Uterus (tissue), 4 donors: ENCODE measurements around the gene ARSG. TPM values are rescaled to one million over a fixed set of nuclear protein-coding genes. Genes with fewer than 3 reads are reported as not detected.

Source experiments
- DNase-seq, 2 donors: peaks; one replicate each; pipeline ENCODE4 v3.0.0-alpha.2; 2019 to 2020
- H3K27ac ChIP-seq, 2 donors: fragments of 200-600 bp; sonication (generic); 1 replicate in 1 of 2; 2 replicates in 1 of 2; pipeline ENCODE4 v1.5.1; 2016 to 2018
- H3K27me3 ChIP-seq, 2 donors: fragments of 200-600 bp; sonication (generic); one replicate each; pipeline ENCODE4 v1.5.1; 2018 to 2019; ENCODE audit warnings: control low read depth in 1 of 2
- H3K36me3 ChIP-seq, 2 donors: fragments of 200-600 bp; sonication (generic); one replicate each; pipeline ENCODE4 v1.5.1; 2019; ENCODE audit warnings: control low read depth in 1 of 2
- H3K4me1 ChIP-seq, 2 donors: fragments of 200-600 bp; sonication (generic); one replicate each; pipeline ENCODE4 v1.5.1; 2018 to 2019; ENCODE audit warnings: control low read depth in 1 of 2
- H3K4me3 ChIP-seq, 2 donors: fragments of 200-600 bp; sonication (generic); 1 replicate in 1 of 2; 2 replicates in 1 of 2; pipeline ENCODE4 v1.5.1; 2018 to 2019; ENCODE audit warnings: mild to moderate bottlenecking in 1 of 2
- H3K9me3 ChIP-seq, 2 donors: fragments of 200-600 bp; sonication (generic); one replicate each; pipeline ENCODE4 v1.5.1; 2019; ENCODE audit warnings: control low read depth in 1 of 2
- POLR2A ChIP-seq, 2 donors: fragments of 450-650 bp; IDR thresholded peaks; one replicate each; pipeline ENCODE4 v1.6.1; 2016; ENCODE audit warnings: antibody characterized with exemption in 2 of 2, mild to moderate bottlenecking in 1 of 2, moderate library complexity in 1 of 2
- intact Hi-C: fragments of 100-400 bp; cut with DNase I; formaldehyde crosslinking; loops from one replicate; pipeline ENCODE4 v1.15.1; 2023; ENCODE audit warnings: low total_unique reads
- total RNA-seq, 4 donors: library from RNA; depleted of rRNA in 3 of 4; stranded (reverse); fragments of >200 nt in 3 of 4; gene quantifications; one replicate each; pipeline versions ENCODE4 v1.1.0 to v1.2.4, GENCODE V29; 2014 to 2023
- TF ChIP-seq, protein P1 (sequence below), 4 experiments: fragments of 200-600 bp in 2 of 4; fragments of 450-650 bp in 2 of 4; sonication (generic) in 2 of 4; IDR thresholded peaks; one replicate each; pipeline ENCODE4 v1.5.1; 2016 to 2019; ENCODE audit warnings: antibody characterized with exemption in 4 of 4, mild to moderate bottlenecking in 2 of 4, moderate library complexity in 1 of 4
- donor health status: DM: yes; HTN: yes; CAD: no.

Gene ARSG
- total RNA-seq, 4 donors from 2014 or later: 0.59 to 6.4 (median 5.7) TPM

DNA sequence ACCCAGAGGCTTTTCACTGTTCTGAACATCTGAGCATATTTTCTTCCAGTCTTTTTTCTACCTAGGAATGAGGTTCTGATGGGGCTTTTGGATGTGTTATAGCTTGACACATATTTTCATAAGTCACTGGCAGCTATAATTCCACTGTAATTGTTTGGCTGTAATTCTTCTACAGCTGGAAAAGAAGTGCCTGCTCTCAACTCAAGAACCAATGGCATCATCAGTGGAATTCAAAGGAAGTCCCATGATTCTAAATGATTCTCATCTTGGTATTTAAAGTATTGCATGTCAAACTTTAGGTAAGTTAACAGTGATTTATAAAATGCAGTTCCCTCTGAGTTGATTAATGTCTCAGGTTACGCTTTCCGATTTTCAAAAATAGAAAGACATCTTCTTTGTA lies 149.2 kb downstream of the ARSG start:
- no peaks in the 10 kb centered on the region for H3K9me3 ChIP-seq
- no peaks in the 10 kb centered on the region for H3K36me3 ChIP-seq
- no peak for TF ChIP-seq POLR2A (IDR thresholded peaks at IDR 0.05)
- TF ChIP-seq, protein P1, sequence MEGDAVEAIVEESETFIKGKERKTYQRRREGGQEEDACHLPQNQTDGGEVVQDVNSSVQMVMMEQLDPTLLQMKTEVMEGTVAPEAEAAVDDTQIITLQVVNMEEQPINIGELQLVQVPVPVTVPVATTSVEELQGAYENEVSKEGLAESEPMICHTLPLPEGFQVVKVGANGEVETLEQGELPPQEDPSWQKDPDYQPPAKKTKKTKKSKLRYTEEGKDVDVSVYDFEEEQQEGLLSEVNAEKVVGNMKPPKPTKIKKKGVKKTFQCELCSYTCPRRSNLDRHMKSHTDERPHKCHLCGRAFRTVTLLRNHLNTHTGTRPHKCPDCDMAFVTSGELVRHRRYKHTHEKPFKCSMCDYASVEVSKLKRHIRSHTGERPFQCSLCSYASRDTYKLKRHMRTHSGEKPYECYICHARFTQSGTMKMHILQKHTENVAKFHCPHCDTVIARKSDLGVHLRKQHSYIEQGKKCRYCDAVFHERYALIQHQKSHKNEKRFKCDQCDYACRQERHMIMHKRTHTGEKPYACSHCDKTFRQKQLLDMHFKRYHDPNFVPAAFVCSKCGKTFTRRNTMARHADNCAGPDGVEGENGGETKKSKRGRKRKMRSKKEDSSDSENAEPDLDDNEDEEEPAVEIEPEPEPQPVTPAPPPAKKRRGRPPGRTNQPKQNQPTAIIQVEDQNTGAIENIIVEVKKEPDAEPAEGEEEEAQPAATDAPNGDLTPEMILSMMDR (IDR thresholded peaks at IDR 0.05): no peak
- H3K27ac ChIP-seq: peak overlapping the region in 1 of 2 donors; percentile 40
- H3K27me3 ChIP-seq: no peaks in the 10 kb centered on the region
- H3K4me1 ChIP-seq: no peaks in the 10 kb centered on the region
- no peak for DNase-seq
- H3K4me3 ChIP-seq: no peak overlapping the region
- intact Hi-C loops: no loop called here

GRCh38 chr17:68441070-68441770 lies 149.9 kb downstream of the ARSG start:
- no peaks in the 10 kb centered on the region for H3K36me3 ChIP-seq
- intact Hi-C loops: no loop called here
- H3K4me1 ChIP-seq: no peaks in the 10 kb centered on the region
- no peak for TF ChIP-seq POLR2A (IDR thresholded peaks at IDR 0.05)
- TF ChIP-seq, protein P1 (IDR thresholded peaks at IDR 0.05): no peak
- no peaks in the 10 kb centered on the region for H3K9me3 ChIP-seq
- DNase-seq: no peak
- no peaks in the 10 kb centered on the region for H3K27me3 ChIP-seq
- H3K27ac ChIP-seq: peak overlapping the region; percentile 0 to 40
- H3K4me3 ChIP-seq: no peak overlapping the region

DNA sequence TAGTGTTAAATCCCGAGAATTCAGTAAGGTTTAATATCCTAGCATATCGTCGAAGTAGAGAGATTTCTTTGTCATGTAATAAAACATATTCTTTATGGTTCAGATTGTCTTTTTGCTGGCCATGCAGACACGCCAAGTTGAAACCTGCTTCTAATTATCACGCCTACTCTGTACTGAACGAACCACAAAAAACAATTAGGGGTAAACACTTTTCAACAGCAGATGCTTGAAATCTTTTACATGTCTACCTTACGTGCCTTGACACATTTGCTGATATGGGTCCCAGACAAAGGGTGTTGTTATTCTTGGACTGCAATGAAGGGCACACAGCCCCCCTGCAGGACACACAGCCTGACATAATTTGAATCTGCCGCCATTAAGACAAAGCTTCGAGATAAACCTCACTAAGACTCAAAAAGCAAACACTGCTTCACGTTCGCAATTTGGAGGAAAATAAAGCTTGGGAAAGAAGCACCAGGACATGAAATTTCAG lies 152.7 kb downstream of the ARSG start:
- Histone ChIP-seq H3K9me3 (no peaks in the 10 kb centered on the region), H3K4me1 (no peaks in the 10 kb centered on the region), H3K27me3 (no peaks in the 10 kb centered on the region), H3K27ac (peak overlapping the region in 1 of 2 donors; percentile 40), H3K4me3 (no peak overlapping the region), H3K36me3 (no peaks in the 10 kb centered on the region)
- intact Hi-C loops: no loop called here
- TF ChIP-seq POLR2A (IDR thresholded peaks at IDR 0.05): no peak
- TF ChIP-seq, protein P1 (IDR thresholded peaks at IDR 0.05): no peak
- DNase-seq: no peak

GRCh38 chr17:68445671-68446070 lies 154.4 kb downstream of the ARSG start:
- Histone ChIP-seq H3K27ac (peak overlapping the region in 1 of 2 donors; percentile 40), H3K4me1 (no peaks in the 10 kb centered on the region), H3K27me3 (no peaks in the 10 kb centered on the region), H3K36me3 (no peaks in the 10 kb centered on the region), H3K9me3 (no peaks in the 10 kb centered on the region), H3K4me3 (no peak overlapping the region)
- DNase-seq: no peak
- intact Hi-C loops: no loop called here
- no peak for TF ChIP-seq POLR2A (IDR thresholded peaks at IDR 0.05)
- TF ChIP-seq, protein P1 (IDR thresholded peaks at IDR 0.05): no peak

GRCh38 chr17:68446626-68447041 lies 155.3 kb downstream of the ARSG start:
- H3K36me3 ChIP-seq: no peaks in the 10 kb centered on the region
- no peak overlapping the region for H3K27ac ChIP-seq
- no peak overlapping the region for H3K4me3 ChIP-seq
- H3K4me1 ChIP-seq: no peaks in the 10 kb centered on the region
- intact Hi-C loops: no loop called here
- no peak for DNase-seq
- no peaks in the 10 kb centered on the region for H3K27me3 ChIP-seq
- TF ChIP-seq, protein P1 (IDR thresholded peaks at IDR 0.05): no peak
- no peak for TF ChIP-seq POLR2A (IDR thresholded peaks at IDR 0.05)
- no peaks in the 10 kb centered on the region for H3K9me3 ChIP-seq
